Peyer's patch (tissue), 4 donors: ENCODE data around the gene HOXB8. TPM values are rescaled to one million over a fixed set of nuclear protein-coding genes. Genes with fewer than 3 reads are reported as not detected.

Experiments
- DNase-seq, 3 donors: peaks; one replicate each; pipeline ENCODE4 v3.0.0-alpha.2; 2017 to 2019
- H3K27ac ChIP-seq, 4 donors: fragments of 200-600 bp; sonication (generic); one replicate each; pipeline ENCODE4 v1.5.1; 2016 to 2019
- H3K27me3 ChIP-seq, 2 donors: fragments of 200-600 bp; sonication (generic); one replicate each; pipeline ENCODE4 v1.5.1; 2019
- H3K36me3 ChIP-seq, 3 donors: fragments of 200-600 bp; sonication (generic); one replicate each; pipeline ENCODE4 v1.5.1; 2016 to 2019
- H3K4me1 ChIP-seq, 4 donors: fragments of 200-600 bp; sonication (generic); one replicate each; pipeline ENCODE4 v1.5.1; 2016 to 2019
- H3K4me3 ChIP-seq, 4 donors: fragments of 200-600 bp; sonication (generic); 1 replicate in 3 of 4; 2 replicates in 1 of 4; pipeline ENCODE4 v1.5.1; 2016 to 2019; ENCODE audit warnings: mild to moderate bottlenecking in 1 of 4
- H3K9me3 ChIP-seq, 4 donors: fragments of 200-600 bp; sonication (generic); one replicate each; pipeline ENCODE4 v1.5.1; 2016 to 2019; ENCODE audit warnings: mild to moderate bottlenecking in 1 of 4
- POLR2A ChIP-seq, 2 donors: fragments of 450-650 bp; IDR thresholded peaks; one replicate each; pipeline ENCODE4 v1.5.1; 2017; ENCODE audit warnings: antibody characterized with exemption in 2 of 2, mild to moderate bottlenecking in 2 of 2, moderate library complexity in 2 of 2
- total RNA-seq, 4 donors: library from RNA; depleted of rRNA; stranded (reverse); fragments of >200 nt; gene quantifications; one replicate each; pipeline ENCODE4 v1.1.0, GENCODE V29; 2016
- TF ChIP-seq, protein P1 (sequence below), 6 experiments: fragments of 450-650 bp in 4 of 6; fragments of 200-600 bp in 2 of 6; sonication (generic) in 1 of 6; IDR thresholded peaks; one replicate each; pipeline ENCODE4 v1.5.1; 2017 to 2019; ENCODE audit warnings: antibody characterized with exemption in 6 of 6, mild to moderate bottlenecking in 3 of 6, moderate library complexity in 1 of 6

The HOXB8 gene
- total RNA-seq, 4 donors from 2014 or later, result 1.8 to 21.2 (median 14.9) TPM

DNA sequence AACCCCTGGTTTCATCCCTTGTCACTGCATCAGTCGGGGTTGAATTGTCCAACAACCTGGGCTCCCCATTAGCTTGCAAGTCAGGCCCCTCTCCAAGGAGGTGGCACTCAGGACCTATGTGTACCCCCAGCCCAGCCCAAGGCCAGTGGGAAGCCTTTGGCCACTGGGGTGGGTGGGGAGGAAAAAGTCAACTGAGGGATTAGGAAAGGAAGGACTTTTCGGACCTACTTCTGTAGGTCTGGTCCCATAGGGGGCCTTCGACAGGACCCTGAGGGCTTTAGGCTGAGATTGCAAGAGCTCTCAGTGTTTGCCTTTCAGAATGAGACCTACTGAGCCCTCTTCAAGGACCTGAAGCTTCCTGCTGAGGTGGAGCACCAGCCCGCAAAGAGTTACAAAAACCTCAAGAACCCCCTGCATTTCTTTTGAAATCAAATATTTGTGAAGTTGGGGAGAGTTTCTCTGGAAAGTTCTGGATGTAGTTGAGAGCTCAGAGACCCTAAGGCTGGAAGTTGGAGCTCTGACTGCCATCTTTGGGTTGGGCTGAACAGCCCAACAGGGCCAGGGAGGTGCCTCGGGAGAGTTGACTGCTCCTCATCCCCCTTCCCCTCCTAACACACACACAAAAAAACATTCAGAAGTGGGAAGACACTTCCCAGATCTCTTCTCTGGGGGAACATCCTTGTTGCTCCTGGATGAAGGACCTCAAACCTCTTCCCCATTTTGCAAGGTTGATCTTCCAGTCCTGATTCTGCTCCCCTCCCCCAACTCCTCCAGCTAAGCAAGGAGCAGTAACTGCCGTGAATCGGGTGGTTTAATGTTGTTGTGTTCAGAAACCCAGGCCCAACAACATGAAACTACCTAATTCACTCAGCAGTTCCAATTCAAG is 16.8 kb upstream of the HOXB8 start:
- H3K4me1 ChIP-seq, result peaks cover 0 to 63% (median 6%) of the 10 kb centered on the region in 4 donors
- peak overlapping the region in 2 of 4 donors; percentile 40 to 52 for H3K4me3 ChIP-seq
- H3K27ac ChIP-seq, result peak overlapping the region in 3 of 4 donors; percentile 66 to 79 (median 70)
- no peaks in the 10 kb centered on the region for H3K9me3 ChIP-seq
- no peak for TF ChIP-seq POLR2A (IDR thresholded peaks at IDR 0.05)
- TF ChIP-seq, protein P1, sequence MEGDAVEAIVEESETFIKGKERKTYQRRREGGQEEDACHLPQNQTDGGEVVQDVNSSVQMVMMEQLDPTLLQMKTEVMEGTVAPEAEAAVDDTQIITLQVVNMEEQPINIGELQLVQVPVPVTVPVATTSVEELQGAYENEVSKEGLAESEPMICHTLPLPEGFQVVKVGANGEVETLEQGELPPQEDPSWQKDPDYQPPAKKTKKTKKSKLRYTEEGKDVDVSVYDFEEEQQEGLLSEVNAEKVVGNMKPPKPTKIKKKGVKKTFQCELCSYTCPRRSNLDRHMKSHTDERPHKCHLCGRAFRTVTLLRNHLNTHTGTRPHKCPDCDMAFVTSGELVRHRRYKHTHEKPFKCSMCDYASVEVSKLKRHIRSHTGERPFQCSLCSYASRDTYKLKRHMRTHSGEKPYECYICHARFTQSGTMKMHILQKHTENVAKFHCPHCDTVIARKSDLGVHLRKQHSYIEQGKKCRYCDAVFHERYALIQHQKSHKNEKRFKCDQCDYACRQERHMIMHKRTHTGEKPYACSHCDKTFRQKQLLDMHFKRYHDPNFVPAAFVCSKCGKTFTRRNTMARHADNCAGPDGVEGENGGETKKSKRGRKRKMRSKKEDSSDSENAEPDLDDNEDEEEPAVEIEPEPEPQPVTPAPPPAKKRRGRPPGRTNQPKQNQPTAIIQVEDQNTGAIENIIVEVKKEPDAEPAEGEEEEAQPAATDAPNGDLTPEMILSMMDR (IDR thresholded peaks at IDR 0.05), result no peak
- peak in 1 of 3 donors; percentile 32 for DNase-seq
- H3K27me3 ChIP-seq, result peaks cover 0 to 17% of the 10 kb centered on the region in 2 donors
- H3K36me3 ChIP-seq, result no peaks in the 10 kb centered on the region

GRCh38 chr17:48630925-48631692 is 16.0 kb upstream of the HOXB8 start:
- H3K27me3 ChIP-seq, result peaks cover 0 to 23% of the 10 kb centered on the region in 2 donors
- DNase-seq, result peak in 2 of 3 donors; percentile 65 to 67
- peak overlapping the region in 3 of 4 donors; percentile 66 to 79 (median 70) for H3K27ac ChIP-seq
- peaks cover under 1 to 64% (median 9%) of the 10 kb centered on the region in 4 donors for H3K4me1 ChIP-seq
- H3K4me3 ChIP-seq, result peak overlapping the region in 2 of 4 donors; percentile 13 to 15
- H3K36me3 ChIP-seq, result no peaks in the 10 kb centered on the region
- H3K9me3 ChIP-seq, result no peaks in the 10 kb centered on the region
- TF ChIP-seq, protein P1 (IDR thresholded peaks at IDR 0.05), result no peak
- peak in 1 of 2 donors; percentile 50 for TF ChIP-seq POLR2A (IDR thresholded peaks at IDR 0.05)

DNA sequence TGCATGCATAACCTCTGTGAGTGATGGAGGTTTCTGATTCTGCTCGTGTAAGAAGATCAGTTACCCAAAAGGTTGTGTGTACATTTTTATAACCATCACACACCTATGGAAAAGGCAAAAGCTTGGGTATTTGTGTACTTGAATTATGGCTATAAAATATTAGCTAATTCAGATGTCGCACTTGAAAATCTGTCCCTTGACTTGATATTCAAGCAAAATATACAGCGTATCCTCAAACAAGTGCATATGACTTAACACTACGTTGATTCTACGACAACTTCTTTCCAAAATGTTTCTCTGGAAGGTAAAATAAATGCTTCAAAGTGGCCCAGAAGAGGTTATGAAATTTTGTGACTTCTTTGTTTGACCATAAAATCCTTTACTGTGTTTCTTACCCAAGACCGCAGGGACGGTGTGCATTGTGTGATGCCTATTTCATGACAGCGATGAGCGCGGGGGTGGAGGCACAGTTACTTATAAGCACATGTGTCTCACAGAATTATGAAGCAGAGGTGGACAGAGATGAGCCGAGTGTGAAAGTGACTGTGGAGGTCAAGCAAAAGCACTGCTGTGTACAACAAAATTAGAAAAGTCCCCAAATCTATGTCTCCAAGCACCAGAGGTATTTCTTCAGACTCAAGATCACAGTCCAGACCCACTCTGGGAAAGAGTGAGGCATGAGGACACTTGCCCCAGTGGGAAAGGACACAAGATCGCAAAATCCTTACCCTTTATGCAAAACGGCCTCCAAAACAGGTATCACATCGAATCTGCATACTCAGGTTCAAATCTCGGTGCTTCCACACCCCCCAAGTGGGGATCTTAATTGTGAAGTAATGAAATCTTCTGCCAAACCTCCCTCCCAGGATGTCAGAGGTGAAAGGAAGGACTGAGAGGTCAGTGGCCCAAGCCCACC is 15.2 kb upstream of the HOXB8 start:
- H3K4me1 ChIP-seq, result peaks cover 6 to 66% (median 9%) of the 10 kb centered on the region in 4 donors
- peaks cover 0 to 25% of the 10 kb centered on the region in 2 donors for H3K27me3 ChIP-seq
- DNase-seq, result no peak
- H3K27ac ChIP-seq, result peak overlapping the region in 2 of 4 donors; percentile 66 to 79
- no peak overlapping the region for H3K4me3 ChIP-seq
- no peak for TF ChIP-seq POLR2A (IDR thresholded peaks at IDR 0.05)
- TF ChIP-seq, protein P1 (IDR thresholded peaks at IDR 0.05), result no peak
- H3K36me3 ChIP-seq, result no peaks in the 10 kb centered on the region
- no peaks in the 10 kb centered on the region for H3K9me3 ChIP-seq

DNA sequence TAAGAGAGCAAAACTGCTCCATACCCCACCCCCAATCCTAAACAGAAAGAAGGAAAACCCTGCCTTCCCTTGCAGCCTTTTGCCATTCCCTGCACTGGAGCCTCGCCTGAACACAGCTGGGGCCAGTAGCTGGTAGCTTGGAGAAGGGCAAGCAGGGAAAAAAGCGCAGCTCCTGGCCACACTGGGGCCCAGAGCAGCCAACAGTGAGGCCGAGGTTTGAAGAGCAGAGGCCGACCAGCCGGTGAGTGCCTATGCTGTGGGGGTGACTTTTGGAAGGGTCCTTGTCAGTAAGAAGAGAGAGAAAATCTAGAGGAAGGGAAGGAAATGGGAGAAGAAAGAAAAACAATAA is 14.3 kb upstream of the HOXB8 start:
- Histone ChIP-seq H3K27ac (peak overlapping the region in 2 of 4 donors; percentile 48 to 63), H3K9me3 (no peaks in the 10 kb centered on the region), H3K4me3 (no peak overlapping the region), H3K4me1 (peaks cover 9 to 66% (median 13%) of the 10 kb centered on the region in 4 donors), H3K27me3 (peaks cover 0 to 33% of the 10 kb centered on the region in 2 donors), H3K36me3 (no peaks in the 10 kb centered on the region)
- DNase-seq, result no peak
- TF ChIP-seq, protein P1 (IDR thresholded peaks at IDR 0.05), result no peak
- TF ChIP-seq POLR2A (IDR thresholded peaks at IDR 0.05), result no peak
